Hematopoietic multipotent progenitor cell treated with erythropoietin and hydrocortisone succinate and interleukin-3 and kit ligand, for 17 days (in vitro differentiated cells): ENCODE measurements around the gene FARP1.

ENCODE experiments used
- DNase-seq: peaks from one replicate; pipeline ENCODE4 v3.0.0-alpha.2; 2015; ENCODE audit warnings: low spot score

The FARP1 gene

DNA sequence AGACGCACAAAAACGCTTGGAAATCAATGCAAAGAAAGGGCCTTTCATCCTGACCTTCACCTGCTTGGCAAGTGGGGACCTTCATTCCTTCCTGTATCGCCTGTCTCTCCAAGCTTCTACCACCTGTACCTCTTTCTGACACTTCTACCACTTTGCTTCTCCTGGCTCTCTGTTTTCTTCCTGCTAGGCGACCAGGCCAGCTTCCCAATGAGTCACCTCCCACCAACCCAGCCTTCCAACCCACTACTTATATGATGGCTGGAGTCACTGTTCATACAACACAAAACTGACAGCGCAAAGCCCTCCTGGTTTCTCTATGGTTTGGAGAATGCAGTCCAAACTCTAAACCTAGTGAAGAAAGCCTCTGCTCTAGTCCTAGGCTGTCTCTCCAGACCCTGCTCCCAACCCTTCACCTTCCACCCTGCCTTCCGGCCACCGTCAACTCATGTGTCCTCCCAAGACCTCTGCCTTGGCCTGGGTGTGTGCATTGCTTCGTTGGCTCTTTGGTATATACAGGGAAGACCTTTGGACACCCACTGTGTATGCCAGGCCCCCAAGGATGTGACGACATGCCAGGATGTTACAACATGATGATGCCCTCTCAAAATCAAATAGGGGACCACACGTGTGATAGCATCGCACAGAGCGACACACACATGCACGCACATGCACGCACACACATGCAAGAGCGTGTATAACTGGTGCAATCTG, 285.5 kb downstream of the FARP1 start:
- DNase-seq, result no peak

DNA sequence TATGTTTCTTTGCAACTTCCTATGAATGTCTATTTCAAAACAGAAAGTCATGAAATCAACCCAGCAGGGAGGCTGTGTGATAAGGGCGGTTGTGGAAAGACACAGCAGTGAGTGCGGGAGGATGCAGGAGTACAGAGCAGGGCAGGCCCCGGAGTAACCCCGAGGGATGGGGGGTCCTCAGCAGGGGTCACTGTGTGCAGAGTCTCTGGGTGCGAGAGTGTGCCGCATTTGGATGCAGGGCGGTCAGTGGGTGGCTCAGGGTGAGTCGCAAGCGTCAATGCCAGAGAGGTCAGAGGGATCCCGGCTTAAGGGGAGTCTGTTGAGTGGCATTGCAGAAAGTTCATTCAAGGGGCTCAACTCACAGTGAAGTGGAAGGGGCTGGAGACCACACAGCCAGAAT, 286.2 kb downstream of the FARP1 start:
- DNase-seq, result no peak

DNA sequence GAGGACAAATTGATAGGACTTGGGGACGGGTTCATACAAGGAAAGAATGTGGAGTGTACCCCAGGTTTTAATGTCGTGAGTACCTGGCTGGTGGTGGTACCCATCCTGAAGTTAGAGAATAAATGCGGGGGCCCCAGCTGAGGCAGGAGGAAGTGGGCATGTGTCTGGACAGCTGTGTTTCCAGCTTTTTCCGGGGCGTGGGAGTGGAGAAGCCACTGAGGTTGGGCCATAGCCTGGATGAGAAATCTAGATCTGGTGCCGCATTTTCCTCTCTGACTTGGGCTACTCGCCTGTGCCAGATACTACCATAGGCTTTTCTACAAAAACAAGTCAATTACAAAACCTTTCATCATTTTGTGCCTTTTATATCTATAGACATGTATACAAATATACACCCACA, 286.6 kb downstream of the FARP1 start:
- DNase-seq, result no peak

DNA sequence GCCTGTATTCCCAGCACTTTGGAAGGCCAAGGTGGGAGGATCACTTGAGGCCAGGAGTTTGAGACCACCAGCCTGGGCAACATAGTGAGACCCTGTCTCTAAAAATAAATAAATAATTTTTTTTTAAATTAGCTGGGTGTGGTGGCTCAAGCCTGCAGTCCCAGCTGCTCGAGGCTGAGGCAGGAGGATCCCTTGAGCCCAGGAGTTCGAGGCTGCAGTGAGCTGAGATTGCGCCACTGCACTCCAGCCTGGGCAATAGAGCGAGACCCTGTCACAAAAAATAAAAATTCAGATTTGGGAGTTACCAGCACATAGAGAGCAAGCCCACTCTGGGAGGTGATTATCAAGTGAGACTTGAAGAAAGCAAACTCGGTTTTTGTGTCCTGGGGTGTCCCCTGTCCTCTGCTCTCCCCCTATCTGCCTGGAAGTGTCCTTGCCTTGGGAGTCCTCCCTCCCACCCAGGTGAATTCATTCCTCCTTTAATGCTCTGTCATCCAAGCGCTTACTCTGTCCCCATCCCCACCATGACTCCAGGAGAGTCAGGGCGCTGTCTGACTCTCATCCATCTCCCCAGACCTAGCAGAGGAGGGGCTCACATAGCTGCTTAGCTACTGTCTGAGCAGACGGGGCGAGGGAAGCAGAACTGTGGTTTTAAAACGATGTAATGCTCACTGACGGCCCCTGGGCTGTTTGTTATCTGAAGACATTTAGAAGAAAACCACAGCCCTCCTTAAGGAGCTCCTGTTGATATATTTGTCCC, 287.3 kb downstream of the FARP1 start:
- DNase-seq, result no peak

DNA sequence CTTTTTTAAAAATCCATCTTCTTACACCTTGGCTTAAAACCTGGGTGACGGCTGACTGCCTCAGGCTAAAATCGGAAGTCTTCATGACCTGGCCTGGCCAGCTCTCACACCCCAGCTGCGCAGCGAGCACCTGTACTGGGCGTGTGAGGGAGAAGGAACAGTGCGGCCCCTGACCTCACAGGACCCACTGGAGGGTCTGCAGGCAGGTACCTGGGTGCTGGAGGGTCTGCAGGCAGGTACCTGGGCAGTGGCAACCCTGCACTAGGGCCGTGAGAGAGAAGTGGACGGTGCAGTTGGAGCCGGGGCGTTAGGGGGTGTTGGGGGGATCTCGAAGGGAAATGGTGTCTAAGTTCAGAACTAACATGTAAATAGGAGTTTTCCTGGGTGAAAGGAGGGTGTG, 289.7 kb downstream of the FARP1 start:
- DNase-seq, result no peak

DNA sequence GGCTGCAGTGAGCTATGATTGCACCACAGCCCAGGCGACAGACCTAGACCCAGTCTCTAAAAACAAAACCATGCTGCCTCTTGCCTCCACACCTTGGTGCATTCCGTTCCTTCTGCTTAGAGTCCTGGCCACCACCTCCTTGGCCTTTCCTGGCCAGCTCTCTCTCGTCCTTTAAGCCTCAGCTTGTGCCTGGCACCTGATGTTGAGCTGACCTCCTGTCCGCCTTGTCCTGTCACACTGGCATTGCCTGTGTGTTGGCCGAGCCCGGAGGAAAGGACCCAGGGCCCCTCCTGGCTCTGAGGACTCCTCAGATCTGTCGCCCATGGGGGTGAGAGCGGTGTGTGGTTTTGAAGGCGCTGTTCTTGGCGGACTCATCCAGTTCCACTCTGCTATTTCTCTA, 290.8 kb downstream of the FARP1 start:
- DNase-seq, result no peak

DNA sequence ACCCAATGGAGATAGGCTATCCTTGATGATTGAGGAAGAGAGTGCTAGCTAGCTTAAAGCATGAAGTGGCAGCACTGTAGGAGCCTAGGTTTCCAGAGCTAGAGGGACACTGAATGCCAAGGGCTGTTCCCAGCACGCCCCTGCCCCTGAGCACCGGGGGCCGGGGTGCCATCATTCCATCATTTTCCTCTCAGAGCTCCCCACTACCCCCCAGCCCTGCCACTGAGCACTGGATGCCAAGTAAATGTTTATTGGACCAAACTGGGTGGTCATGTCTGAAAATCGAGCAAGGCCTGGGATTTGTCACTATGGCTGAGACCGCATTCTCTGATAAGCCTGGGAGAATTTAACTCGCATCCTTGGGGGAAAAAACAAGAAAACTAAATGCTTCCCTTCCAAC, 291.2 kb downstream of the FARP1 start:
- no peak for DNase-seq

DNA sequence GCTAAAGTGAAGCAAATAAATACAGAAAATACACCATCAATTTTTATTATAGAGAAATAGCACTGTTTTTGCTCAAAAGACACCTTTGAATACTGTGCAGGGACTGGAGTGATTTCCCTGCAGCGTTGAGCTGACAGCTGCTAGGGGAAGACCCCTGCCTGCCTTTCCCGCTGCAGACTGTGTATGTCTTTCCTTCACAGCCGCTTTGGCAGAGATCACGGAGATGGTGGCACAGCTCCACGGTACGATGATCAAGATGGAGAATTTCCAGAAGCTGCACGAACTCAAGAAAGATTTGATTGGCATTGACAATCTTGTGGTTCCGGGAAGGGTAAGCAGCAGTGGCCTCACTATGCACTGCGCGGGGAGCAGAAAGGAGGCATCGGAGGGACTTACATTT, 292.5 kb downstream of the FARP1 start:
- DNase-seq, result no peak

DNA sequence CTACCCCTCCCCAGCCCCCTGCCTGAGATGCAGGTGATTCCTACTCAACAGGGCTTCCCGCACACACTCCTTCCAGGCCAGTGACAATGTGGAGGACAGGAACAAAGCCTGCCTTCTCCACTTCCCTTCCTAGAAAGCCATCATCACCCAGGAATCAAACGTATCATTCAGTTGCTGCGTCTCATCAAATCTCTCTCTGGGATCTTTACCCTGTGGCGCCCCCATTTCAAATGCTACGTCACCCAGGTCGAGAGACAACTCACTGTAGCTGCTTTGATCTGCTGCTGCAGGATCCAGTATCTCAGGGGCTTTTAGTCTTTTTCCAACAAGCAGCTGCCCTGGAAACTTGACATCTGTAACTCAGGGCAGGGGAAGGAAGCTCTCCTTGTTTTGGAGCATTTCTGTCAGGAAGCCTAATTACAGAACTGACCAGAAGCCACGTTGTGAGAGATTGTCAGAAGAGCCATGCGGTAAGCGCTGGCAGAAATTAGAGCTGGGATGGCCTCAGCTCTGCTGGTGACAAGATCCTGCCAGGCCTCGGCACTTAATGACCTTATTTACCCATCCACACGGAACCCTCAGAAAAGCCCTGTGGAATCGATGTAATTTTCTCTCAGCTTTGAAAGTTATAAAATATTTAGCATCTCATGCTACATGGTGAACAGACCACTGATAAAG, 293.5 kb downstream of the FARP1 start:
- DNase-seq, result no peak

DNA sequence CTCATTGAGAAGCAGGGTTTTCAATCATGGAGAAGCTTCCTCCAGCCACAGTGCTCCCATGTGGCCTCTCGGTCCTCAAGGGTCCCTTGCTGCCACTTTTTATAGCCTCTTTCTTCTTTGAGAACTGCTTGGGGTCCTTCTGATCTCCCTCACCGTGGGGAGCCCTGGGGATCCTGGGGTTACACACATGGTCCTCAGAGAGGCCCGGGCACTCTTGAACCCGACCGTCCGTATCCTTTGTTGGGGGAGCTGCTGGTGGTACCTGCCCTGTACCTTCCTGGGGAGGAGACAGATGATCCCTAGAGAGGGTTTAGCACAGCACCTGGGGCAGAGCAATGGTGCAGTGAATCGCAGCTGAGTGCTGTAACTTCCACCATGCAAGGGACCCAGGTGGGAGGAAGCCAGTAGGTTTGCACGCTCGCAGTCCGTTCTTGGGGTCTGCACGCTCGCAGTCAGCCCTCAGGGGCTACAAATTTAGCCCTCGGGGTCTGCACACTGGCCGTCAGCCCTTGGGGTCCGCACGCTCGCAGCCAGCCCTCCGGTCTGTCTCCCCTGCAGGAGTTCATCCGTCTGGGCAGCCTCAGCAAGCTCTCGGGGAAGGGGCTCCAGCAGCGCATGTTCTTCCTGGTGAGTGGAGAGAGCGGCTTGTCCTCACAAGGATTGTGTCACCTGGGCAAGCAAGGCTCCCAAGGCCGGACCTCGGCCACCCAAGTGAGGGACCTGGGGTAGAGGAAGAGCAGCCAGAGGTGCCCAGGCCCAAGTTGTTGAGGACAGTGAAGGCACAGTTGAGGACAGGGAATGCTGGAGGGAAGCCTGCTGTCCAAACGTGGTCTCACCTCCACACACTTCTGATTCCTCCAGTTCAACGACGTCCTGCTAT, 295.6 kb downstream of the FARP1 start:
- DNase-seq, result no peak

DNA sequence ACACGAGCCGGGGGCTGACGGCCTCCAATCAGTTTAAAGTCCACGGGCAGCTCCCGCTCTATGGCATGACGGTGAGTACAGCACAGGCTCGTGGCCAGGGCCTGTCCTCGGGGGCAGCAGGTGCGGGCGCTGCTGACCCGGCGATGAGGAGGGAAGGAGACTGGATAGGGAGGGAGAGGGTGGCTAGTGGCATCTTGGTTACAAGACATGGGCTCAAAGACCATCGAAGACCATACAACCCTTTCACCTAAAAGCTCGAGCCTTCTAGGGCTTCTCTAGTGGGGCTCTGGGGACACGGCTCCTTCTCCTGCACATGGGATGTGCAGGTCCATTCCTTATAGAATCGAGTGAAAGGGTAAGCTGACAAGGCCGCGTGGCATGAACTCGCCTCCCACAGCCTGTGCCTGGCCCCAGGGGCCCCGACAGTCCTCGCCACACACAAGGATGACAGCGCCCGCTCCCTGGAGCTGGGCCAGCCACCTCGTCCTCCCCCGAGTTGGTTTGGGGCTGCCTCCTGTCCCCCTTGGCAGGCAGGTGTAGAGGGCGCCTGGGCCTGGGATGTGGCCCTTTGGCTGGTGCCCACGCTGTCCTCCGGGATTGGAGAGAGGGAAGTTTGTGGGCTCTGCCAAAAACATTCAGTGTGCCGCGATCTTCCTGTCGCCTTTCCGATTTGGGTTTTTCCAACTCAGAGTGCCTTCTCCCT, 296.4 kb downstream of the FARP1 start:
- DNase-seq, result no peak

DNA sequence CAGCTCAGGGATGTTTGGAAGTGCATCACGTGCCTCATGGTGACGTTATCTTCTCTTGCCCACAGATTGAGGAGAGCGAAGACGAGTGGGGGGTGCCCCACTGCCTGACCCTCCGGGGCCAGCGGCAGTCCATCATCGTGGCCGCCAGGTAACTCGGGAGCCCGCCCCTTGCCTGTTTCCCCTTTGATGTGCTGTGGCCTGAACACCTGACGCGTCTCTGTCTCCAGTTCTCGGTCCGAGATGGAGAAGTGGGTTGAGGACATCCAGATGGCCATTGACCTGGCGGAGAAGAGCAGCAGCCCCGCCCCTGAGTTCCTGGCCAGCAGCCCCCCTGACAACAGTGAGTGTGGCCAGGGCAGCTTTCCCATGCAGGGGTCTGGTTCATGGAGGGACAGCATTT, 297.0 kb downstream of the FARP1 start:
- DNase-seq, result no peak

DNA sequence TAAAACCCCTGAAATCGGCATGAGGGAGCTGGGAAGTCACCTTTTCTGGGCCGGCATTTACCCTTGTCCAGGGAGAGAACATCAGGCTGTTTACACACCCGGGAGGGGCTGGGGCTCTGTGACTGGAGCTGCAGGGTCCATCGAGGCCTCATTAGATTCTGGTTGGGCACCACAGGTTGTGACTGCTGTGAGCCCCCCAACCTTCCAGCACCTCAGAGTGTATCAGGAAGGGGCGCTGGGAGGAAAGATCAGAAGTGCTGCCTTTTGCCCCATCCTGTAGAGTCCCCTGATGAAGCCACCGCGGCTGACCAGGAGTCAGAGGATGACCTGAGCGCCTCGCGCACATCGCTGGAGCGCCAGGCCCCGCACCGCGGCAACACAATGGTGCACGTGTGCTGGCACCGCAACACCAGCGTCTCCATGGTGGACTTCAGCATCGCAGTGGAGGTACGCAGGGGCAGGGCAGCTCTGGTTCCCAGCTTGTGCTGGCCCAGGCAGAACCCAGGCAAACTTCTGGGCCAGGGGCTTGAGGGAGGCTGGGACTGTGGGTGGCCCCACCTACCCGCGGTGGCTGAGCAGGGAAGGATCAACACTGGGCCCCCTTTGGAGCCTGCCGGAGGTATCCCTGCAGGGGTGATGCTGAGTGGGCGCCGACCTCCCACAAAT, 297.6 kb downstream of the FARP1 start:
- DNase-seq, result no peak

DNA sequence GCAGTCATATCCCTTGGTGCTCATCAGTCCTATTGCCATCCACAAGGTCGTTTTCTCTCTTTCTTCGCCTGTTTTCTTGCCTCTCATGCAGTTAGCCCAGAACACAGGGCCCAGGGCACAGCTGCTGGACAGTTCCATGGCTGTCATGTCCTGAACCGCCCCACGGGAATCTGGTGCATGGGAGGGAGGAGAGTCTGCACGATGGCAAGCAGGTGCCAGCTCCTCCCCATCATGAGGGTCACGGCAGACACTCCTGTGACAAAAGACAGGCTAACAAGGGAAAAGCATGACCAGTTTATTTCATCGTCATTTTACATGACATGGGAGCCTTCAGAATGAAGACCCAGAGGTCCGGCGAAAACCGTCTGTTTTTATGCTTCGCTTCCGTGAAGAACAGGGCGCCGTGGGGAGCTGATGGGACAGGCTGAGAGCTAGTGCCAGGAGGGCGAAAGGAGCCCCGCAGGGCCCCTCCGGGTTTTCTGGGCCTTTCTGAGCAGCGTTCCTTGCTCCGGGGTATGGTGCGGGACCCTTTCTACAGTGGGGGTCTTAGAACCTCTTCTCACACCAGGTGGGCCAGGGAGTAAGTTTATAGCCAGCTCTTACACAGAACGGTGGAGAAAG, 298.3 kb downstream of the FARP1 start:
- DNase-seq, result no peak

DNA sequence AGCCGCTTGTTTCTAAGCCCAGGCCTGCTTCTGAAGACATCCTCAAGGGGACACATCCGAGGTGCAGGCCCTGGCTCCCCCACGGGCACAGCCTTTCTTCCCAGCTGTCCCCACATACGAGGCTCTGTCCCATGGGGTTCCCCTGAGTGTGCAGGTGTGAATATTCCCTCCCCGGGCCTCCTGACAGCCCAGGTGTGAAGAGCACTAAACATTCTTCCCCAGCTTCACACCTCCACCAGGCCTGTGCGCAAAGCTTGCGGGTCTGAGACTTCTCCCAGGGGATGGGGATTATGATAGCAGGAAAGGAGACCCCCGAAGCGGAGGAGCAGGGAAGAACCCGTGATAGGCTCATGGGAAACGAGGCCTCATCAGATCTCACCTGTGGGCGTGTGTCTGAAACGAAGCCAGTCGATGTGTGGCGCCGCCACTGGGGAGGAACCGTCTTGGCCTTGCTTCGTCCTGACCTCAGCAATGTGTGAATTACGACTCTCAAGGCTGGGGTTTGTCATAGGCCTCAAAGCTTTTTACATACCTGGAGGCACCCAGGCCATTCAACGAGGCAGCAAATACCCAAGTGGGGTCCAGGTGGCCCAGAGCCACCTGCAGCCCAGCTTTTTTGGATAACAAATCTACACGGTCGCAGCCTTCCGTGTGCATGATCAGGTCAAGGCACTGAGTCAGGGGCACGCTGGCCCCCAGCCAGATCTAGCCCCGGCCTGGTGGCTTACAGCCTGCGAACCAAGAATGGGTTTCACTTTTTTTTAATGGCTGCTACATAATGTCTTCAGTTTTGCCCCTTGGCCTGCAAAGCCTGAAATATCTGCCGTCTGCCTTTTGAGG, 299.7 kb downstream of the FARP1 start:
- no peak for DNase-seq

DNA sequence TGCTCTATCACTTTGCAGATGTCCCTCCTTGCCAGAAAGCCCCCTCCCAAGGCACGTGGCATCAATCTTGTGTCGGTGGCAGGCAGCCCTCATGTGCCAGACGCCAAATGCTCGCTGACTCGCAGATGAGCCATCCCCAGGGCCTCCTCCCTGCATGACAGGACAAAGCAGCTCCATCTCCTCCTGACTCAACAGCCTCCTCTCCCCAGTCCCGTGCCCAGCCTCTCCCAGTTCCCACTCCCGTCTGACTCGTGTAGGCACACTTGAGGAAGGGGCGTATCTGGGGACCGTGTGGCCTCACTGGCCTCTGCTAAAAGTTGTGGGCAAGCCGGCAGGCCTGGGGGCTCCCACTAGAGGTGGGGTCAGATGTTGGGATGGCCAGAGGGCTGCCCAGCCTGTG, 300.4 kb downstream of the FARP1 start:
- DNase-seq, result no peak

DNA sequence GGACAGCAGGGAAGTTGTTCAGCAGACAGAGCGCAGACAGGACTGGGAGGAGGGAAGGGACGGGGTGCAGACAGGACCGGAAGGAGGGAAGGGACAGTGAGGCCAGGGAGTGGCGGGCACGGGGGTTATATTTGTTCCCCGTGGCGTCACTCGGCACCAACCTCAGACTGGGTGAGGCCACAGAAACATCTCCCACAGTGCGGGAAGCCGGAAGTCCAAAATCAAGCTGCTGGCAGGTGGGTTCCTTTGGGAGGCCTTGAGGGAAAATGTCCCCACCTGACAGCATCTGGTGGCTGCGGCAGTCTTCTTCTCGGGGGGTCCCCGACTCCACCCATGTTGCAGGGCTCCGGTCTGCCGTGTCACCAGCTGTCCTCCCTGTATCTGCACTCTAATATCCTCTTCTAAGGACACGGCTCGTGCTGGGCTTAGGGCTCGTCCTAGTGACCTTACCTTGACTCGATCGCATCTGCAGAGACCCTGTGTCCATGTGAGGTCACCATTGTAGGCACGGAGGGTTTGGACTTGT, 301.0 kb downstream of the FARP1 start:
- no peak for DNase-seq

DNA sequence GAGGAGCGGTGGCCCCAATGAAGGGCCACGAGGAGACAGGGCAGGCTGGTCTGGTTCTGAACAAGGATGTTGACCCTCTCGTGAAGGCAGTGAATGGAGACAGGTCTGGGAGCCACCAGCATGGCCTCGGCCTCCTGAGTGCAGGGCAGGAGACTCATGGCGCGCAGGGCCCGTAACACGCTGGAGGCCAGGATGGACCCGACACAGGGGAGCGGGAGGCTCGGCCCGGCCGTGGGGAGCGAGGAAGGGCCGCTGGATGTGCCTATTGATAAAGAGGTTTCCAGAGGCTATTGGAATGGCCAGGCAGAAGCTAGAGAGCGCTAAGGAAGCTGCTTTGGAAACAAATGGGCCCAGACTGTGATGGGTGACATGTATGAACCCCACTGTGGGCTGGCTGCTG, 301.5 kb downstream of the FARP1 start:
- DNase-seq, result no peak
